Measurements from ENCODE around the gene NECAP2.

NECAP2 gene

GRCh38 chr1:16418823-16419425 is 21.6 kb upstream of the NECAP2 start:
- DNase-seq (ENCODE audit: extremely low spot score), result no peak
- POLR2A ChIA-PET, result no interaction called here
- CTCF ChIA-PET, result no interaction called here
- TF ChIP-seq ELF4 (IDR thresholded peaks at IDR 0.05) (no peak), L3MBTL2 (conservative IDR thresholded peaks at IDR 0.05) (0 out of 2 replicates have a peak, but pooled peaks have one; percentile 17)

- no peak for TF ChIP-seq PKNOX1 (IDR thresholded peaks at IDR 0.05)
- TF ChIP-seq FOXA1 (IDR thresholded peaks at IDR 0.05), result no peak
- no peak for TF ChIP-seq SP1 (IDR thresholded peaks at IDR 0.05)
- no peak for TF ChIP-seq ARNT (IDR thresholded peaks at IDR 0.05)
- CTCF ChIA-PET, result no interaction called here
- POLR2A ChIA-PET, result interaction anchor here (1.6 kb wide), 1 partner anchor 20 kb away, joined by 3 read pairs; the partner anchor contains the start of gene NECAP2
- DNase-seq (ENCODE audit: extremely low spot score), result no peak
Observed at GRCh38 chr1:16420424-16421118, 20.0 kb upstream of the NECAP2 start.

GRCh38 chr1:16421201-16421600 is 19.3 kb upstream of the NECAP2 start:
- POLR2A ChIA-PET, result interaction anchor here (1.6 kb wide), 1 partner anchor 19 kb away, joined by 3 read pairs; the partner anchor contains the start of gene NECAP2
- DNase-seq (ENCODE audit: extremely low spot score), result no peak
- CTCF ChIA-PET, result no interaction called here
- TF ChIP-seq L3MBTL2 (conservative IDR thresholded peaks at IDR 0.05), result no peak
- TF ChIP-seq ARNT (IDR thresholded peaks at IDR 0.05), result no peak
- TF ChIP-seq SP1 (IDR thresholded peaks at IDR 0.05), result no peak
- no peak for TF ChIP-seq FOXK2 (IDR thresholded peaks at IDR 0.05)
- TF ChIP-seq PKNOX1 (IDR thresholded peaks at IDR 0.05), result no peak
- TF ChIP-seq SUZ12 (IDR thresholded peaks at IDR 0.05), result no peak
- no peak for TF ChIP-seq NFRKB (IDR thresholded peaks at IDR 0.05)
- TF ChIP-seq BHLHE40 (IDR thresholded peaks at IDR 0.05; ENCODE audit: borderline replicate concordance), result no peak
- TF ChIP-seq ELF4 (IDR thresholded peaks at IDR 0.05), result no peak
- TF ChIP-seq FOXM1 (IDR thresholded peaks at IDR 0.05; ENCODE audit: borderline replicate concordance), result no peak

GRCh38 chr1:16422041-16422440 is 18.5 kb upstream of the NECAP2 start:
- ChIA-PET CTCF (no interaction called here), POLR2A (no interaction called here)
- no peak for TF ChIP-seq ELF4 (IDR thresholded peaks at IDR 0.05)
- no peak for DNase-seq (ENCODE audit: extremely low spot score)

- ChIA-PET POLR2A (interaction anchor here (1.7 kb wide), 1 partner anchor 15 kb away, joined by 10 read pairs; the partner anchor contains the start of gene NECAP2), CTCF (no interaction called here)
Observed at GRCh38 chr1:16425125-16426025, 15.1 kb upstream of the NECAP2 start.

GRCh38 chr1:16430606-16431005 is 9.9 kb upstream of the NECAP2 start:
- ChIA-PET CTCF (interaction anchor here (1.3 kb wide), 1 partner anchor 9 kb away, joined by 3 read pairs; no protein-coding TSS in a partner anchor), POLR2A (no interaction called here)
- TF ChIP-seq FOXM1 (IDR thresholded peaks at IDR 0.05; ENCODE audit: borderline replicate concordance), result no peak
- no peak for TF ChIP-seq ARNT (IDR thresholded peaks at IDR 0.05)
- no peak for TF ChIP-seq CTBP1 (IDR thresholded peaks at IDR 0.05; ENCODE audit: borderline replicate concordance)
- TF ChIP-seq L3MBTL2 (conservative IDR thresholded peaks at IDR 0.05), result no peak
- peak; percentile 31 for DNase-seq (ENCODE audit: extremely low spot score)

More at GRCh38 chr1:16425125-16426025, 15.1 kb upstream of the NECAP2 start:
- no peak for TF ChIP-seq HDGF (IDR thresholded peaks at IDR 0.05; ENCODE audit: borderline replicate concordance)
- no peak for DNase-seq (ENCODE audit: extremely low spot score)

GRCh38 chr1:16433030-16433429 is 7.5 kb upstream of the NECAP2 start:
- ChIA-PET CTCF (interaction anchor here (1.2 kb wide), 1 partner anchor 350 kb away, joined by 3 read pairs; no protein-coding TSS in a partner anchor), POLR2A (interaction anchor here (1.1 kb wide), 1 partner anchor 80 kb away, joined by 4 read pairs; the partner anchor contains the start of gene FBXO42)
- no peak for TF ChIP-seq L3MBTL2 (conservative IDR thresholded peaks at IDR 0.05)
- no peak for TF ChIP-seq SP1 (IDR thresholded peaks at IDR 0.05)
- TF ChIP-seq FOXM1 (IDR thresholded peaks at IDR 0.05; ENCODE audit: borderline replicate concordance), result no peak
- TF ChIP-seq NFRKB (IDR thresholded peaks at IDR 0.05), result no peak
- TF ChIP-seq FOXK2 (IDR thresholded peaks at IDR 0.05), result no peak
- no peak for TF ChIP-seq CTBP1 (IDR thresholded peaks at IDR 0.05; ENCODE audit: borderline replicate concordance)
- no peak for TF ChIP-seq HDGF (IDR thresholded peaks at IDR 0.05; ENCODE audit: borderline replicate concordance)
- TF ChIP-seq ZNF384 (IDR thresholded peaks at IDR 0.05), result no peak
- DNase-seq (ENCODE audit: extremely low spot score), result no peak
